HG03432 (cell line): ENCODE results near the gene MEN1.

Experiments
- ATAC-seq: cut with Tn5 transposase; IDR thresholded peaks from one replicate; pipeline ENCODE4 v1.9.1; 2021; ENCODE audit warnings: mild to moderate bottlenecking, moderate library complexity; ENCODE audit not compliant: unreplicated experiment

Gene MEN1

GRCh38 chr11:64765851-64766665 is 44.3 kb downstream of the MEN1 start:
- ATAC-seq, result no peak

- no peak for ATAC-seq
These were observed 45.0 kb downstream of the MEN1 start for GRCh38 chr11:64765291-64765850.

- no peak for ATAC-seq
These were observed 45.6 kb downstream of the MEN1 start for GRCh38 chr11:64764753-64765152.

- no peak for ATAC-seq
These were observed 46.2 kb downstream of the MEN1 start for GRCh38 chr11:64764040-64764611.

GRCh38 chr11:64763526-64764039 is 46.8 kb downstream of the MEN1 start:
- no peak for ATAC-seq

GRCh38 chr11:64762674-64763525 is 47.5 kb downstream of the MEN1 start:
- ATAC-seq, result no peak

GRCh38 chr11:64762277-64762673 is 48.1 kb downstream of the MEN1 start:
- no peak for ATAC-seq

- no peak for ATAC-seq
These were observed 49.5 kb downstream of the MEN1 start for GRCh38 chr11:64760759-64761420.

- ATAC-seq, result no peak
These were observed 50.3 kb downstream of the MEN1 start, which contains the start of gene PYGM for GRCh38 chr11:64759722-64760719. PYGM (minus strand) TSS chr11:64759974; CDS start chr11:64759898, 76 bp downstream.

GRCh38 chr11:64759131-64759721 is 51.1 kb downstream of the MEN1 start:
- no peak for ATAC-seq

GRCh38 chr11:64758330-64759079 is 51.8 kb downstream of the MEN1 start:
- no peak for ATAC-seq

- no peak for ATAC-seq
These were observed 52.6 kb downstream of the MEN1 start for GRCh38 chr11:64757549-64758329.

- ATAC-seq, result no peak
These were observed 54.5 kb downstream of the MEN1 start for GRCh38 chr11:64755681-64756361.

GRCh38 chr11:64754919-64755662 is 55.3 kb downstream of the MEN1 start:
- no peak for ATAC-seq

GRCh38 chr11:64754124-64754918 is 56.0 kb downstream of the MEN1 start:
- ATAC-seq, result no peak
